IPS-NIHi7 (cell line): ENCODE measurements around the gene TUBA1B.
A peak's percentile ranks its signal among the peaks of the same experiment; 100 is the strongest.
"Not testable (repeated sequence)": the region's sequence is repeated elsewhere in the genome, so short reads cannot be mapped to it uniquely, and the experiment has no call there.

Source experiments
- DNase-seq: peaks from one replicate; pipeline ENCODE4 v3.0.0; 2012; ENCODE audit warnings: mixed read lengths; ENCODE audit errors: extremely low spot score

TUBA1B gene

DNA sequence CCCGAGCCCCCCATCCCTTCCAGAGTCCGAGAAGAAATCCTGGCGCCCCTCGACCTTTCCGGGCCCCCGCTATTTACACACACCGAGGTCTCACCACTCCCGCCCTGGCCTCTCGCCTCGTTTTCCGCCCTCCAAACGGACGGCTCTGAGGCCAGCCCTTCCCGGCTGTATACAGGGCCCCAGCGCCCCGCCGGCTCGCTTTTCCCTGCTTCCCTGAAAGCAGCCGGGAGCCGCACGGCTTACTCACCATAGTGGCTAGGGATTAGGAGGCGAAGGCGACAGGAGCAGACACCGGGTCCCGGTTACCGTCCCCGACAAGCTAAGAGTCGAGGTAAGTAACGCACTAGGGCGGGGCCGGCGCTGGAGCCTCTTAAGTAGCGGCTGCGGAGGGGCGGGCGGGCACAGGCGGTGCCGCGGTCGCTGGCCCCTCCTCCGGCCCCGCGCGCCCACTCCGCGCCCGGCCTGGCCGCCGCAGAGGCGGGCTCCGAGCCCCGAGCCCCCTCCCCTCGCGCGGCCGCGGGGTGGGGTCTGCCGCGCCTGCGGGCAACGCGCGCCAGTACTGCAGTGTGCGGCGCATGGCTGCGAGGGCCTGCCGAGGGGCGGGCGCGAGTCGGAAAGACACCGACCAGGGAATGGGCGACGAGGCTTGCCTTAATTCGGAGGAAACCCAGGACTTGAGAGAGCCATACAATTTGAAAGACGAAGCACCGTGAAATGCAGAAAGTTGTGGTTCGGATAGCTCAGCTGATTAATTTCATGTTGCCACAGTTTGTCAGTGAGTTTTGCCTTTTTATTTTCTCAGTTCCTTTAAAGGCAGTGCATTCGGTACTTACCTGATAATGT lies at the start of gene TUBA1B:
Gene TUBA1B, minus strand, starts transcription at position 345 of the 843 bp plus-strand sequence. Its CDS starts 95 bp downstream, at position 250.
- DNase-seq = peak; percentile 98

DNA sequence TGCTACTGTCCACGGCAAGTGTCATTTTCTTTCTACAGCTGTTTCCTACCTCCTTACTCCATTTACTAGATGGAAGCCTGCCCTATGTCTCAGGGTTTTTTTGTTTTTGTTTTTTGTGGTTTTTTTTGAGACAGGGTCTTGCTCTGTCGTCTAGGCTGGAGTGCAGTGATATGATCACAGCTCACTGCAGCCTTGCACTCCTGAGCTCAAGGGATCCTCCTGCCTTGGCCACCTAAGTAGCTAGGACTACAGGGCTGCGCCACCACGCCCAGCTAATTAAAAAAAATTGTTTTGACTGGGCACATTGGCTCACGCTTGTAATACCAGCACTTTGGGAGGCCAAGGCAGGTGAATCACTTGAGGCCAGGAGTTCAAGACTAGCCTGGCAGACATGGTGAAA lies 43.0 kb upstream of the TUBA1B start:
- no peak for DNase-seq

DNA sequence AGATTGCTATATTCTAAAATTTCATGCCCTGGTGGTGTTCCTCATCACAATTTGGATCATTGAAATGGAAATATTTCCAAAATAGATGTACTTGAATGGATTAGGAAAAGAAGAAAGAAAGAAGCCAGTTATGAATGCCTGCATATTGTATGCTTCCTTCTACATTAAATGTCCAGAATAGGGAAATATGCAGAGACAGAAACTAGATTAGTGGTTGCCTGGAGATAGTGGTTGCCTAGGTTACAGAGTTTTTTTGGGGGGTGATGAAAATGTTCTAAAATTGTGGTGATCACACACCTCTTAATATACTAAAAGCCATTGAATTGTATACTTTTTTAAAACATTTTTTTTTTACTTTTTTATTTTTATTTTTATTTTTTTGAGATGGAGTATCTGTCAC lies 39.7 kb upstream of the TUBA1B start:
- no peak for DNase-seq

DNA sequence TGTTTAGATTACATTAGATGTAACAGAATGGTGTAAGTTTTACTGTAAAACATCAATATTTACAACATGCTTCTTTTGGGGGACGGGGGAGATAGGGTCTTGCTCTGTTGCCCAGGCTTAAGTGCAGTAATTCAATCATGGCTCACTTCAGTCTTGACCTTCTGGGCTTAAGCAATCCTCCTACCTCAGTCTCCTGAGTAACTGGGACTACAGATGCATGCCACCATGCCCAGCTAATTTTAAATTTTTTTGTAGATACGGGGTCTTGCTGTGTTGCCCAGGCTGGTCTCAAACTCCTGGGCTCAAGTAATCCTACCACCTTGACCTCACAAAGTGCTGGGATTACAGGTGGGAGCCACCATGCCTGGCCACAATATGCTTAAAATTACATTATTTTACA lies 33.9 kb upstream of the TUBA1B start:
- no peak for DNase-seq

DNA sequence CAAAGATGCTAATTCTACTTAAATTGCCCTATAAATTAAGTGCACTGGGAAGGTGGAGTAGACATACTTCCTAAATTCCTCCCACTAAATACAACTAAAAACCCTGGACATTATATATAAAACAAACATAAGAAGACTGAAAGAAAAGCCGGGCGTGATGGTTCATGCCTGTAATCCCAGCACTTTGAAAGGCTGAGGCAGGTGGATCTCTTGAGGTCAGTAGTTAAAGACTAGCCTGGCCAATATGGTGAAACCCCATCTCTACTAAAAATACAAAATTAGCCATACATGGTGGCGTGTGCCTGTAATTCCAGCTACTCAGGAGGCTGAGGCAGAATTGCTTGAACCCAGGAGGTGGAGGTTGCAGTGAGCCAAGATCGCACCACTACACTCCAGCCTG lies 30.7 kb upstream of the TUBA1B start:
- not testable (repeated sequence) for DNase-seq

DNA sequence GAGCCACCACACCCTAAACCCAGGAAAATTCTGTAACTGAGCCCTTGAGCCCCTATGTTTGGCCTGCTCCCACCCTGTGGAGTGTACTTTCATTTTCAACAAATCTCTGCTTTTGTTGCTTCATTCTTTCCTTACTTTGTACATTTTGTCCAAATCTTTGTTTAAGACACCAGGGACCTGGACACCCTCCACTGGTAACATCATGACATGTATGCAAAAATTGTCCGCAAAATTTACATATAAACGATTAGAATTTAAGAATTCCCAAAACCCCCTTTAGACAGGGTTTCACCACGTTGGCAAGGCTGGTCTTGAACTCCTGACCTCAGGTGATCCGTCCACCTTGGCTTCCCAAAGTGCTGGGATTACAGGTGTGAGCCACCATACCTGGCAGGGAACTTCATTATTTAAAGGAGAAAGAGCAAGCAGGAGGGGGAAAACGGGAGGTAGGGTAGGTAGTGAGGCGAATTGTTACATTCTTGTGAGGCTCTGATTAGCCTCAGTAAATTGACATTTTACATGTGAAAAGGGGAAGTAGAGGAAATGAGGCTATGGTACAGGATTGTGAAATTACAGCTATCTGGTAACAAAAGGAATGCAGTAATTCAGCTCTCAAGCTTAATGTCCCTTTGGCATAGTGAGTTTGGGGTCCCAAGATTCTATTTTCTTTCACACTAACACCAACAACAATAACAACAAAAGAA lies 30.0 kb upstream of the TUBA1B start:
- no peak for DNase-seq

DNA sequence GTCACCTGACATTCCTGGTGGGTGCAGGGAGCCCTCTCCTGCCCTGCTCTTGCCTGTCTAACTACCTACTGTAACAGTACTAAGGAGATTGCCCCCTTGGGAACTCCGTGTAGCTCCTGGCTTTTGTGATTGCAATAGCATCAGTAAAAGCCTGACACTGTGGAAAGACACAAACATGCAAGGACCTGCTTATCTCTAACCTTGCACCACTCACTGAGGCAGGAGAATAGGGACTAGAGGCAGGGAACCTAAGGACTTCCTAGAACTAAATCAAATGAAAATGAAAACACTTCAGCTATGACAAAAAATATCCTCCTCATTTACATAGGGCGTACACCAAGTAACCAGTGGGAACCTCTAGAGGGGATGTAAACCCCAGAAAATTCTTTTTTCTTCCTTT lies 29.2 kb upstream of the TUBA1B start:
- DNase-seq = no peak

DNA sequence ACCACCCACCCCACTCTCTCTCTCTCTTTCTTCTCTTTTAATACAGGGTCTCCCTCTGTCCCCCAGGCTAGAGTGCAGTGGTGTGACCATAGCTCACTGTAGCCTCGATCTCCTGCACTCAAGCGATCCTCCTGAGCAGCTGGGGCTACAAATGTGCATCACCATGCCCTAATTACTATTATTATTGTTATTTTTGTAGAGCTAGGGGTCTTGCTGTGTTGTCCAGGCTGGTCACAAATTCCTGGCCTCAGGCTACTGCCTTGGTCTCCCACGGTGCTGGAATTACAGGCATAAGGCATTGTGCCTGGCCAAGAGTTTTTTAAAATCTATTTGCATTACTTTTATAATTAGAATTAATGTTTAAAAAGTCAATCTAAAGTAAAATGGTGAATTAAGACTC lies 23.0 kb upstream of the TUBA1B start:
- no peak for DNase-seq

DNA sequence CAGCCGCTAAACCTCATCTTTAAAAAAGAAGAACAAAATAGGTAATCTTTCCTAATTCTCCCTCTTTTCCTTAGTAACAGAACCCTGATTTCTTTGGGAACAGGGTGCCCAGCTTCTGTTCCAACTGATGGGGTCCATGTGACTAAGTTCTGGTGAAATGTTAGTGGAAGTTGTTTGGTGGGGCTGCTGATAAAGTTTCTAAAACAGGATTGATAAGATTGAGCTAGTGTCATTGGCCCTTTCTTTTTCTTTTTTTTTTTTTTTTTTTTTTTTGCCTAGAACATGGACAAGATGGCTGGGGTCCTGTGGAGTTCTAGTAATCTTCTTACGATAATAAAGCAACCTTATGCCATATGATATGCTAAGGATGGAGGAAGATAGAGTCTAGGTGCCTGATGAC lies 16.2 kb upstream of the TUBA1B start:
- DNase-seq = no peak

DNA sequence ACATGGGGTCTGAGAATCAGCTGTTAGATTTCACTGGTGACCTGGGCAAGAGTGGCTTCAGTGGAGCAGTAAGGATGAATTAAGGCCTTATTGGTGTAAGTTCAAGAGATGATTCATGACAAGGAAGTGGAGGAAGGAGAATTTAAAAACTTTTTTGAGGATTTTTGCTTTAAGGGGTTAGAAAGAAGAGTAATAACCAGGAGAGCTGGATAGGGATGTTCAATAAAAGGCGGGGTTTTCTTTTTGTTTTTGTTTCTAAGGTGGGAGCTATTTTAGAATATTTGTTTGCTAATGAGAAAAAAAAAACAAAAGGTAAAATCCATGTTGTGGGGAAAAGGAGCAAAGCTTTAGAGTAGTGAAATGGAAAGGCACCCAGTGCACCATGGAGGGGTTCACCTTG lies 15.2 kb upstream of the TUBA1B start:
- no peak for DNase-seq

DNA sequence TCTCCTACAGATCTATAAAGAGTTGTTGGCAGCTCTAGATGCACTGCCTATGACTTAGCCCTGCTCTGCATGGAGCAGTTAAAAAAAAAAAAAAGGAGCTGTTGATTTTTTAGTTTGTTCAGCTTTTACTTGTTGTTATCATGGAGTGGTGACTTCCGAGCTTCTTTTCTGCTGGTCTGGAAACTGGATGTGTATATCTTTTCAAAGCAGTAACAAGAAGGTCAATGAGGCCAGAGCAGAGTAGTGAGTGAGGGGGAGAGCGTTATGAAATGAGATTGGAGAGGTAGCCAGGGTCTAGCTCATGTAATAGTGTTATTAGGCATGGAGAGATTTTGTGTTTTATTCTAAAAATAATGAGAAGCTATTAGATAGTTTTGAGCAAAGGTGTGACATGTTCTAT lies 13.2 kb upstream of the TUBA1B start:
- no peak for DNase-seq

DNA sequence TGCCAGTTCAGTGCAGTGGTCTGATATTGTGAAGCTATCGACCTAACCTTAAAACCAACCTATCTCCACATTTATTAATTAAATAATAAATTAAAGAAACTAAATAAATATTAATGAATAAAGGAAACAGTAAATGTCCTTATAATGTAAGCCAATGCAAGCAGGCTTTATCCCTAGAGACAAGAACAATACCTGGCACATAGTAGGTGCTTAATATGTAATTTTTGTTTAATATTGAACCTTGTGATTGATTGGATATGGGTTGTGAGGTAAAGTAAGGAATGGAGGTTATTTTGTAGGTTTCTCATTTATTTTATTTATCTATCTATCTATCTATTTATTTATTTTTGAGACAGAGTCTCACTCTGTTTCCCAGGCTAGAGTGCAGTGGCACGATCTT lies 7.8 kb upstream of the TUBA1B start:
- no peak for DNase-seq

DNA sequence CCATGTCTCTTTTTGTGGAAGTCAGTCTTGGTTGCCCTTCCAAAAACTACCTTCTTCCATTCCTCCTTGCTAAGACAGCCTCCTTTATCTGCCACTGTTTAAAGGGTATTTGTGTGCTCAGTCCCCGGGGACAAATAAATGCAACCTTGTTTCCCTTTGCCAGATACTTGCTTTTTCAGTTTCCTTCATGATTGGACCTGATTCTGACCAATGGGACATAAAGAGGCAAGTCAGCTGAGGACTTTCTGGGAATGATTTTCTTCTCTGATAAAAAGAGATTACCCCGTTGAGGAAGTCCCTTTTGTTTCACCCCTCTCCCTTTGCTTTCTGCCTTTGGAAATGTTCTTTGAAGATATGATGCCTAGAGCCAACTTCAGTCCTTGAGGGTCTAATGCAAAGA lies 7.4 kb upstream of the TUBA1B start:
- DNase-seq = no peak

DNA sequence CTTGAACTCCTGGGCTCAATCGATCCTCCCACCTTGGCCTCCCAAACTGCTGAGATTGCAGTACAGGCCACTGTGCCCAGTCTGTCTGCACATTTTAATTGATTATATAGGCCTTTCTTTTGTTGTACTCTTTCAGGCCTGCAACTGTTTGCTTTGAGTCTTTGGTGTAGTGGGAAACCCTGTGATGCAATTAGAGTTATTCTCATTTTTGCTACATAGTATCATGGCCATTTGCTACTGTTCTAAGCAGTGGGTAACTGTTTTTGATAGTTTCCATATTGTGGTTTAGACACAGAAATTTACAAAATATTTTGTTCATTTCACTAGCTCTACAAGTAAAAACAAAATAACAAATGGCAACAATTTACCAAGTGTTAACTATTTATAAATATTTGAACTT lies 6.3 kb upstream of the TUBA1B start:
- no peak for DNase-seq

DNA sequence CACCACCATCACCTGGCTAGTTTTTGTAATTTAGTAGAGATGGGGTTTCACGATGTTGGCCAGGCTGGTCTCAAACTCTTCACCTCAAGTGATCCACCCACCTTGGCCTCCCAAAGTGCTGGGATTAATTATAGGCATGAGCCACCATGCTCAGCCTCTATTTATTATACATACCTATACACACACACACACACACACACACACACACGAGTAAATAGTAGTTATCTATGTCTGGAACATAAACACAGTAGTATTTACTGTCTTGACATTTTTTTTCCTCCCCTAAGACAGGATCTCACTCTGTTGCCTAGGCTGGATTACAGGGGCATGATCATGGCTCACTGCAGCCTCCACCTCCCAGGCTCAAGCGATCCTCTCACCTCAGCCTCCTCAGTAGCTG lies 5.8 kb upstream of the TUBA1B start:
- DNase-seq = not testable (repeated sequence)

DNA sequence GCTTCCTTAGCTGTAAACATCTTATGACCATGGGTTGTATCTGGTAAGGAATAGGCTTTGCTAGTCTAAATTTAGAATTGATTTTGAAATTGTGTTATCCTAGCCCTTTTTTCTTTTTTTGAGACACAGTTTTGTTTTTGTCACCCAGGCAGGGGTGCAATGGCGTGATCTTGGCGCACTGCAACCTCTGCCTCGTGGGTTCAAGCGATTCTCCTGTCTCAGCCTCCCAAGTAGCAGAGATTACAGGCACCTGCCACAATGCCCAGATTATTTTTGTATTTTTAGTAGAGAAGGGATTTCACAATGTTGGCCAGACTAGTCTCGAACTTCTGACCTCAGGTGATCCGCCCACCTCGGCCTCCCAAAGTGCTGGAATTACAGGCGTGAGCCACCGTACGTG lies 2.4 kb upstream of the TUBA1B start:
- no peak for DNase-seq

DNA sequence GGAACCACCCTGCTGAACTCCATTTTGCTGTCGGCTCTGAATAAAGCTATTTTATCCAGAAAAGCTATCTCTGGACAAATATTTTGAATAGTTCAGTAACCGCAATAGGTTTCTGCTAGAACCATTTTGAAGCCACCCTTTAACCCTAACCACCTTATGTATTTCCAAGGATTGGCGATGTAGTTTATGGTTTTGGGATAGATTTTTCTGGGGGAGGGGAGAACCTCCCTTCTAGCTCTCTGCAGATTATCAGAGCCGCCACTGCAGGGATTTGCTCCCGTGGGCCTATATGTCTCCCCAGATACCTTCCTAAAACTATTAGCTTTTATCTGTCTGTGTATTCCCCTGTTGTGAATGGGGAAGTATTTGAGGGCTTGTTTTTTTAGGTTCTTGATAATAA lies 1.8 kb upstream of the TUBA1B start:
- no peak for DNase-seq

DNA sequence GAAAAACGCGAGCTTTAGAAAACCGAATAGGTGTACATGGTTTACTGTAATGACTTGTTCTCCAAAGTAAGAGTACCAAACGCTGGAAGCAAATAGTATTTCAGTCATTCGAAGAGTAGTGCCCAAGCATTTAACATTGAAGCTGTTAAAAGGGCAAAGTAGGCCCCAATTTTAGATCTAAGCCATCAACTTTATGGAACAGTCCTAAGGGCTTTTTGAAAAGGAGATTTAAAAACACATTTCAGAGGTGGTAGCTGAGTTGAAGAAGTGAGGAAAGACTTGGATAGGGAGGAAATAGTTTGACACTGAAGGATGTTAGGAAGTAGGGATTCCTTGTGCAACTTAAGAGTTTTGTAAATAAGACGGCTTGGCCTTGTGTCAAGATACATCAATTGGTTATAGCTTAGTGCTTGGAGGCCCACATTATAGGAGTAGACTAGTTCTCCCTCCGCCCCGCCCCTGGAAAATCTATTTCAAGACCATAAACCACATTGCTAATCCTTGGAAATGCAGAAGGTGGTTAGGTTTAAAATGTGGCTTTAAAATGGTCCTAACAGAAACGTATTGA lies 783 bp upstream of the TUBA1B start:
- DNase-seq = no peak

DNA sequence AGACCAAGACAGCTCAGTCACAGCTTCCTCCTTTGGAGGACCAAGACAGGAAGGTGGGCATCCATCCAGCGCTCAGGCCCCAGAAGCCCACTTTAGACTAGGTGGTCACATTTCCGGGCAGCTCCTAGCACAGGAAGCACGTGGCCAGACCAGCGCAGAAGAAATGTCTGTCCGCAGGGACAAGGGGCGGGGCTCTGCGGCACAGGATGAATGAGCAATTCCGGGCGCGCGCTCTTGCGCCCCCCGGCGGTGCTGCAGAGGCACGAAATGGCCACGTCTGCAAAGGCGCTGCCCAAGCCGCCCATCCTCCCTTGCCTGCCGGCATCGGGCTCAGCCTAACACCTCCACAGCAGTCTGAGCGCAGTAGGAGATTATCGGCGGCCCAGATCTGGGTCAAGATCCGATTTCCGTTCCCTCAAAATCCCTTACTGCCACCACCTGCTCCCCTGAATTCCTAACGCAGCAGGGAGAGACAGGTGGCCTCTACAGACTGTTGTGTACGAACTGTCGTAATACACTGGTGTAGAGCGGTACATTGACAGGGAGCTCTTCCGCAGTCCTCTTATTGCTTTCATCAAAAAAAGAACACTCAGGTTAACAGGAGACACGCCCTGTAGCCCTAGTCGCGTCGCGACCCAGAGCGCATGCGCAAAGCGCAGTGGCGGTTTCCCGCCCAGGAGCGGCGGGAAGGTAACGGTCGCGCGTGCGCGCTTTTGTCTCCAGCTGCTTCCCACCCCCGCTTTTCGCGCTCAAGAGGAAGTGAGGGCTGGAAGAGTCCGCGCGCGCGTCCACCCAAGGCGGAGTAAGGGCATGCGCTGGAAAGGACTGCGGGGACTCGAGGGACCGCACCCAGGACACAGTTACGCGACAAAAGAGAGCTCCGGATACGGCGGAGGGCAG lies 794 bp downstream of the TUBA1B start:
- DNase-seq = peak; percentile 88

DNA sequence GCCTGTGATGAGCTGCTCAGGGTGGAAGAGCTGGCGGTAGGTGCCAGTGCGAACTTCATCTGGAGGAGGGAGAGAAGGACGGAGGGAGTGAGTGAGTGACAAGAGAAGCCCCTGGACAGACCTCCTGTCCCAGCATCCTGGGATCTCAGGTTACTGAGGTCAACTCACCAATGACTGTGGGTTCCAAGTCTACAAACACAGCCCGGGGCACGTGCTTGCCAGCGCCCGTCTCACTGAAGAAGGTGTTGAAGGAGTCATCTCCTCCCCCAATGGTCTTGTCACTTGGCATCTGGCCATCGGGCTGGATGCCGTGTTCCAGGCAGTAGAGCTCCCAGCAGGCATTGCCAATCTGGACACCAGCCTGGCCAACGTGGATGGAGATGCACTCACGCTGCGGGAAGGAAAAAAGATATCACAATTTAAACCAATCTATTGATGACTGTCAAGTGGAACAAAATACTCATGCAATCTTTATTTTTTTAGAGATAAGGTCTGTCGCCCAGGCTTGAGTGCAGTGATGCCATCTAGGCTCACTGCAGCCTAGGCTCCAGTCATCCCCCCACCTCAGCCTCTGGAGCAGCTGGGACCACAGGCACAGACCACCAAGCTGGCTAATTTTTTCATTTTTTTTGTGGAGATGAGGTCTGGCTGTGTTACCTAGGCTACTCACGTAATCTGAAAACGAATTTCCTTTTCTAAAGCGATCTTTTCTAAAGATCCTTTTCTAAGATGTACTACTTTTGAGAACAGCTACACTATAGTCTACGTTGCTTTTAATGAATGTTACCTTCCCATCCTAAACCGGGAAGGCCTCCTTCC lies 1.7 kb downstream of the TUBA1B start:
- DNase-seq = no peak

DNA sequence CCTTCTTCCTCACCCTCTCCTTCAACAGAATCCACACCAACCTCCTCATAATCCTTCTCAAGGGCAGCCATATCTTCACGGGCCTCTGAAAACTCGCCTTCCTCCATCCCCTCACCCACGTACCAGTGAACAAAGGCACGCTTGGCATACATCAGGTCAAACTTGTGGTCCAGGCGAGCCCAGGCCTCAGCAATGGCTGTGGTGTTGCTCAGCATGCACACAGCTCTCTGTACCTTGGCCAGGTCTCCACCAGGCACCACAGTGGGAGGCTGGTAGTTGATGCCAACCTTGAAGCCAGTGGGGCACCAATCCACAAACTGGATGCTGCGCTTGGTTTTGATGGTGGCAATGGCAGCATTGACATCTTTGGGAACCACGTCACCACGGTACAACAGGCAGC lies 3.2 kb downstream of the TUBA1B start:
- DNase-seq = not testable (repeated sequence)
